Measurements from ENCODE around the gene RPLP2.

The RPLP2 gene

DNA sequence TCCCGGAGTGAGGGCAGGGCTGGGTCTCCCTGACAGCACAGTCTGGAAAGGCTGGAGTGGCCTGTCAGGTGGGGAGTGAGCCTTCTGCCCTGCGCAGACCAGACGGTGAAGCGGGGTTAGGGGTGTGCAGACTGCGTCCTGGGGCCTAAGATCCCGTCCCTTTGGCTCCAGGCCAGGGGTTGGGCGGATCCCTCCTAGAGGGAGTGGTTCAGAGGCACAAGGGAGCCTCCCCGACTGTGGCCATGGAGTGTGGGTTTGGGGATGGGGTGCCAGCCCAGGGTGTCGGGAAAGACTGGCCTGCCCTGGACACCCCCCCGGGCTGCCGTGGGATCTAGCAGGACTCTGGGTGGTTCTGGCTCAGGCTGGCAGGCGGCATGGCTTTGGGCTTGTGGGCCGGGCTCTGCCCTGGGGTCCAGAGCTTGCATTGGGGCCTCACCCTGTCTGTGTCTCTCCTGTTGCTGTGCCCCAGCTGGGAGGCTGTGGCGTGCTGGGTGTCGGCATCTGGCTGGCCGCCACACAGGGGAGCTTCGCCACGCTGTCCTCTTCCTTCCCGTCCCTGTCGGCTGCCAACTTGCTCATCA is 52.4 kb downstream of the RPLP2 start:
- POLR2A ChIA-PET, result no interaction called here

More for the DNA sequence above, 52.4 kb downstream of the RPLP2 start:
- TF ChIP-seq, protein P1, sequence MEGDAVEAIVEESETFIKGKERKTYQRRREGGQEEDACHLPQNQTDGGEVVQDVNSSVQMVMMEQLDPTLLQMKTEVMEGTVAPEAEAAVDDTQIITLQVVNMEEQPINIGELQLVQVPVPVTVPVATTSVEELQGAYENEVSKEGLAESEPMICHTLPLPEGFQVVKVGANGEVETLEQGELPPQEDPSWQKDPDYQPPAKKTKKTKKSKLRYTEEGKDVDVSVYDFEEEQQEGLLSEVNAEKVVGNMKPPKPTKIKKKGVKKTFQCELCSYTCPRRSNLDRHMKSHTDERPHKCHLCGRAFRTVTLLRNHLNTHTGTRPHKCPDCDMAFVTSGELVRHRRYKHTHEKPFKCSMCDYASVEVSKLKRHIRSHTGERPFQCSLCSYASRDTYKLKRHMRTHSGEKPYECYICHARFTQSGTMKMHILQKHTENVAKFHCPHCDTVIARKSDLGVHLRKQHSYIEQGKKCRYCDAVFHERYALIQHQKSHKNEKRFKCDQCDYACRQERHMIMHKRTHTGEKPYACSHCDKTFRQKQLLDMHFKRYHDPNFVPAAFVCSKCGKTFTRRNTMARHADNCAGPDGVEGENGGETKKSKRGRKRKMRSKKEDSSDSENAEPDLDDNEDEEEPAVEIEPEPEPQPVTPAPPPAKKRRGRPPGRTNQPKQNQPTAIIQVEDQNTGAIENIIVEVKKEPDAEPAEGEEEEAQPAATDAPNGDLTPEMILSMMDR (IDR thresholded peaks at IDR 0.05; ENCODE audit: control extremely low read depth, extremely low read depth, low read depth, missing control alignments), result no peak
- CTCF ChIA-PET, result interaction anchor here (0.8 to 2.1 kb wide), 2 partner anchors 14 to 63 kb away, joined by 3 to 7 read pairs; no protein-coding TSS in a partner anchor
- DNase-seq (ENCODE audit: extremely low spot score), result no peak

Data from GM10248 (cell line).